DOHH2 (cell line): Measurements from ENCODE around the gene CLN5.

Experiments used
- EZH2phosphoT487 ChIP-seq: fragments of 200-600 bp; sonication (generic); IDR thresholded peaks from 2 replicates; pipeline ENCODE4 v1.6.1; 2017; ENCODE audit warnings: borderline replicate concordance, mild to moderate bottlenecking, antibody characterized with exemption, low read length, moderate library complexity, mixed read lengths
- TF ChIP-seq, protein P1 (sequence below): fragments of 200-600 bp; sonication (generic); IDR thresholded peaks from one replicate; pipeline ENCODE4 v1.5.1; 2014; ENCODE audit warnings: antibody characterized with exemption, mild to moderate bottlenecking, low read depth, low read length; ENCODE audit not compliant: poor library complexity, severe bottlenecking

DNA sequence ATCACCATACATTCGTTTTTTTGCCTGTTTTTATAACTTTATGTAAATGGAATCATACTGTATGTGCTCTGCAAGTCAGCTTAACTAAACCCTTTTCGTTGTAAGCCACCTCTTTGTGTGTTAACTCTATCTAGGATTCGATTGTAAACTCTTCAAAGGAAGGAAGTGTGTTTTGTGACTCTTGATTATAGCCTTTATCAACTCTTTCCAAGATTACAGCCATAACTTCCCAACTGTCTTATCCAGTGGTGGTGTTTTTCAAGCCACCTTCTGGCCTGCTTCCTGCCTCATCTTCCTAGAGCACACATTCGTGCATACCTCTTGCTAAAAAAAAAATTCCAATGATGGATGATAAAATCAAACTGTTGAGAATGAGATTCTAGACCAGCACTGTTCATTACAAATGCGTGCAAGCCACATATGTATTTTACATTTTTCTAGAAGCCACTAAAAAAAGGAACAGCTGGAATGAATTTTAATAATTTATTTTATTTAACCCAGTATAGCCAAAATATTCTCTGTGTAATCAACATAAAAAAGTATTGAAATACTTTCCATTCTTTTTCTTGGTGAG, 47.1 kb downstream of the CLN5 start:
- TF ChIP-seq, protein P1, sequence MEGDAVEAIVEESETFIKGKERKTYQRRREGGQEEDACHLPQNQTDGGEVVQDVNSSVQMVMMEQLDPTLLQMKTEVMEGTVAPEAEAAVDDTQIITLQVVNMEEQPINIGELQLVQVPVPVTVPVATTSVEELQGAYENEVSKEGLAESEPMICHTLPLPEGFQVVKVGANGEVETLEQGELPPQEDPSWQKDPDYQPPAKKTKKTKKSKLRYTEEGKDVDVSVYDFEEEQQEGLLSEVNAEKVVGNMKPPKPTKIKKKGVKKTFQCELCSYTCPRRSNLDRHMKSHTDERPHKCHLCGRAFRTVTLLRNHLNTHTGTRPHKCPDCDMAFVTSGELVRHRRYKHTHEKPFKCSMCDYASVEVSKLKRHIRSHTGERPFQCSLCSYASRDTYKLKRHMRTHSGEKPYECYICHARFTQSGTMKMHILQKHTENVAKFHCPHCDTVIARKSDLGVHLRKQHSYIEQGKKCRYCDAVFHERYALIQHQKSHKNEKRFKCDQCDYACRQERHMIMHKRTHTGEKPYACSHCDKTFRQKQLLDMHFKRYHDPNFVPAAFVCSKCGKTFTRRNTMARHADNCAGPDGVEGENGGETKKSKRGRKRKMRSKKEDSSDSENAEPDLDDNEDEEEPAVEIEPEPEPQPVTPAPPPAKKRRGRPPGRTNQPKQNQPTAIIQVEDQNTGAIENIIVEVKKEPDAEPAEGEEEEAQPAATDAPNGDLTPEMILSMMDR = no peak
- TF ChIP-seq EZH2phosphoT487 = no peak
